Activated CD8-positive, alpha-beta memory T cell treated with anti-CD3 and anti-CD28 coated beads, Interleukin-2, amount 10 ng/mL, durations not matched to agents 7 days and 5 days (primary cell): ENCODE measurements around the gene C13orf46. TPM values are rescaled to one million over a fixed set of nuclear protein-coding genes. Genes with fewer than 3 reads are reported as not detected.
A peak's percentile ranks its signal among the peaks of the same experiment; 100 is the strongest.

Source experiments
- ATAC-seq: fragments of 150-1000 bp; cut with Tn5 transposase; one replicate; pipeline ENCODE4 v1.10.0; 2021; ENCODE audit warnings: moderate library complexity
- CTCF ChIA-PET: fragments of 350-600 bp; sonication (Branson Sonifier 250); formaldehyde crosslinking; loops from one replicate; lab custom pipeline; 2021; ENCODE audit warnings: antibody characterized with exemption; lab: Charles Lee
- DNase-seq: peaks from one replicate; pipeline ENCODE4 v3.0.0-alpha.2; 2020
- H3K27ac Mint-ChIP-seq: one replicate; pipeline ENCODE4 v1.8.0; 2021; ENCODE audit warnings: mild to moderate bottlenecking, mixed read lengths
- H3K27me3 Mint-ChIP-seq: one replicate; pipeline ENCODE4 v1.8.0; 2021; ENCODE audit warnings: mixed read lengths
- H3K36me3 Mint-ChIP-seq: one replicate; pipeline ENCODE4 v1.8.0; 2021; ENCODE audit warnings: mild to moderate bottlenecking, mixed read lengths
- H3K4me1 Mint-ChIP-seq: one replicate; pipeline ENCODE4 v1.8.0; 2021; ENCODE audit warnings: mixed read lengths
- H3K4me3 Mint-ChIP-seq: one replicate; pipeline ENCODE4 v1.8.0; 2021; ENCODE audit warnings: mild to moderate bottlenecking, moderate library complexity, mixed read lengths
- H3K9me3 Mint-ChIP-seq: one replicate; pipeline ENCODE4 v1.8.0; 2022; ENCODE audit warnings: low read depth, mixed read lengths
- total RNA-seq, 2 experiments: library from RNA; stranded (reverse); gene quantifications; one replicate each; pipeline ENCODE4 v1.2.3, GENCODE V29; 2021

The C13orf46 gene
- total RNA-seq, 2 experiments from 2014 or later = 0.37 to 2.3 TPM

GRCh38 chr13:113924184-113924901 lies 49.5 kb downstream of the C13orf46 start:
- H3K4me1 Mint-ChIP-seq = no peaks in the 10 kb centered on the region
- H3K27me3 Mint-ChIP-seq = peaks cover 76% of the 10 kb centered on the region
- H3K4me3 Mint-ChIP-seq = no peak overlapping the region
- CTCF ChIA-PET = no interaction called here
- peak; percentile 23 for DNase-seq
- no peak for ATAC-seq
- H3K36me3 Mint-ChIP-seq = peaks cover 6% of the 10 kb centered on the region
- no peak overlapping the region for H3K27ac Mint-ChIP-seq
- H3K9me3 Mint-ChIP-seq = peaks cover 8% of the 10 kb centered on the region

- Mint-ChIP-seq H3K4me1 (no peaks in the 10 kb centered on the region), H3K36me3 (peaks cover 6% of the 10 kb centered on the region), H3K9me3 (peaks cover 8% of the 10 kb centered on the region), H3K4me3 (no peak overlapping the region), H3K27ac (no peak overlapping the region), H3K27me3 (peaks cover 68% of the 10 kb centered on the region)
- no peak for DNase-seq
- CTCF ChIA-PET = no interaction called here
- no peak for ATAC-seq
Observed at GRCh38 chr13:113923376-113924063, 50.4 kb downstream of the C13orf46 start.

- Mint-ChIP-seq H3K27ac (no peak overlapping the region), H3K4me3 (no peak overlapping the region), H3K4me1 (no peaks in the 10 kb centered on the region), H3K9me3 (peaks cover 8% of the 10 kb centered on the region), H3K27me3 (peaks cover 59% of the 10 kb centered on the region), H3K36me3 (peaks cover 6% of the 10 kb centered on the region)
- DNase-seq (peak; percentile 22), ATAC-seq (no peak)
- CTCF ChIA-PET = no interaction called here
Observed at GRCh38 chr13:113922412-113923118, 51.3 kb downstream of the C13orf46 start.

- ATAC-seq = no peak
- Mint-ChIP-seq H3K9me3 (peaks cover 8% of the 10 kb centered on the region), H3K4me3 (no peak overlapping the region), H3K36me3 (peaks cover 6% of the 10 kb centered on the region), H3K27me3 (peaks cover 53% of the 10 kb centered on the region), H3K27ac (no peak overlapping the region), H3K4me1 (no peaks in the 10 kb centered on the region)
- CTCF ChIA-PET = no interaction called here
- no peak for DNase-seq
Observed at GRCh38 chr13:113921763-113922162, 52.1 kb downstream of the C13orf46 start.

- no peak for ATAC-seq
- Mint-ChIP-seq H3K4me3 (no peak overlapping the region), H3K36me3 (peaks cover 6% of the 10 kb centered on the region), H3K27ac (no peak overlapping the region), H3K9me3 (peaks cover 8% of the 10 kb centered on the region), H3K4me1 (no peaks in the 10 kb centered on the region), H3K27me3 (peaks cover 53% of the 10 kb centered on the region)
- CTCF ChIA-PET = no interaction called here
- peak; percentile 31 for DNase-seq
Observed at GRCh38 chr13:113920606-113921286, 53.1 kb downstream of the C13orf46 start.

- no peak for ATAC-seq
Observed at GRCh38 chr13:113919761-113920559, 53.9 kb downstream of the C13orf46 start.

GRCh38 chr13:113918981-113919701 lies 54.7 kb downstream of the C13orf46 start:
- Mint-ChIP-seq H3K36me3 (peaks cover 6% of the 10 kb centered on the region), H3K4me3 (no peak overlapping the region), H3K9me3 (peaks cover 8% of the 10 kb centered on the region), H3K27ac (no peak overlapping the region), H3K27me3 (peaks cover 49% of the 10 kb centered on the region), H3K4me1 (no peaks in the 10 kb centered on the region)
- ATAC-seq (no peak), DNase-seq (peak; percentile 33)
- CTCF ChIA-PET = interaction anchor here (1.4 kb wide), 1 partner anchor 195 kb away, joined by 3 read pairs; no protein-coding TSS in a partner anchor

More at GRCh38 chr13:113919761-113920559, 53.9 kb downstream of the C13orf46 start:
- no peaks in the 10 kb centered on the region for H3K4me1 Mint-ChIP-seq
- no peak overlapping the region for H3K27ac Mint-ChIP-seq
- CTCF ChIA-PET = no interaction called here
- H3K27me3 Mint-ChIP-seq = peaks cover 52% of the 10 kb centered on the region
- peaks cover 6% of the 10 kb centered on the region for H3K36me3 Mint-ChIP-seq
- no peak overlapping the region for H3K4me3 Mint-ChIP-seq
- peak; percentile 16 for DNase-seq
- peaks cover 8% of the 10 kb centered on the region for H3K9me3 Mint-ChIP-seq

GRCh38 chr13:113918580-113918979 lies 55.3 kb downstream of the C13orf46 start:
- CTCF ChIA-PET = interaction anchor here (1.4 kb wide), 1 partner anchor 194 kb away, joined by 3 read pairs; no protein-coding TSS in a partner anchor
- Mint-ChIP-seq H3K4me1 (no peaks in the 10 kb centered on the region), H3K36me3 (peaks cover 6% of the 10 kb centered on the region), H3K4me3 (no peak overlapping the region), H3K9me3 (peaks cover 8% of the 10 kb centered on the region), H3K27me3 (peaks cover 48% of the 10 kb centered on the region), H3K27ac (no peak overlapping the region)
- ATAC-seq (no peak), DNase-seq (peak; percentile 19)

GRCh38 chr13:113917594-113918371 lies 56.1 kb downstream of the C13orf46 start:
- DNase-seq (peak; percentile 37), ATAC-seq (no peak)
- CTCF ChIA-PET = interaction anchor here (1.4 kb wide), 1 partner anchor 193 kb away, joined by 3 read pairs; no protein-coding TSS in a partner anchor
- H3K9me3 Mint-ChIP-seq = peaks cover 8% of the 10 kb centered on the region
- peaks cover 45% of the 10 kb centered on the region for H3K27me3 Mint-ChIP-seq
- peaks cover 6% of the 10 kb centered on the region for H3K36me3 Mint-ChIP-seq
- H3K4me3 Mint-ChIP-seq = no peak overlapping the region
- no peaks in the 10 kb centered on the region for H3K4me1 Mint-ChIP-seq
- H3K27ac Mint-ChIP-seq = no peak overlapping the region

- ATAC-seq (no peak), DNase-seq (no peak)
- Mint-ChIP-seq H3K36me3 (peaks cover 6% of the 10 kb centered on the region), H3K4me3 (no peak overlapping the region), H3K27ac (no peak overlapping the region), H3K4me1 (peaks cover 3% of the 10 kb centered on the region), H3K27me3 (peaks cover 45% of the 10 kb centered on the region), H3K9me3 (peaks cover 12% of the 10 kb centered on the region)
- CTCF ChIA-PET = no interaction called here
Observed at GRCh38 chr13:113917096-113917495, 56.8 kb downstream of the C13orf46 start.

GRCh38 chr13:113916330-113916815 lies 57.5 kb downstream of the C13orf46 start:
- Mint-ChIP-seq H3K36me3 (peaks cover 2% of the 10 kb centered on the region), H3K27me3 (peaks cover 42% of the 10 kb centered on the region), H3K27ac (no peak overlapping the region), H3K4me1 (peaks cover 3% of the 10 kb centered on the region), H3K4me3 (no peak overlapping the region), H3K9me3 (peaks cover 6% of the 10 kb centered on the region)
- ATAC-seq (no peak), DNase-seq (peak; percentile 39)
- CTCF ChIA-PET = no interaction called here
